Adrenal gland (tissue), 5 donors: Measurements from ENCODE around the gene MRPS27.

Experiments used
- CTCF ChIP-seq, 6 experiments: fragments of 450-650 bp in 4 of 6; fragments of 200-600 bp in 2 of 6; sonication (generic) in 1 of 6; IDR thresholded peaks; 1 replicate in 5 of 6; 2 replicates in 1 of 6; pipeline versions ENCODE4 v1.5.1 to v1.8.0; 2016 to 2021; ENCODE audit warnings: antibody characterized with exemption in 6 of 6, mild to moderate bottlenecking in 2 of 6, moderate library complexity in 1 of 6
- POLR2A ChIP-seq, 2 donors: fragments of 450-650 bp; IDR thresholded peaks; one replicate each; pipeline ENCODE4 v1.6.1; 2017; ENCODE audit warnings: antibody characterized with exemption in 2 of 2, mild to moderate bottlenecking in 2 of 2, moderate library complexity in 1 of 2
- donor health status: DM: no; HTN: no; CAD: no.

GRCh38 chr5:72248410-72248981, 71.5 kb downstream of the MRPS27 start:
- no peak for TF ChIP-seq CTCF (IDR thresholded peaks at IDR 0.05)
- no peak for TF ChIP-seq POLR2A (IDR thresholded peaks at IDR 0.05)
